Neural progenitor cell (in vitro differentiated cells): ENCODE results near the gene UBE2O. TPM values are rescaled to one million over a fixed set of nuclear protein-coding genes. Genes with fewer than 3 reads are reported as not detected.
A peak's percentile ranks its signal among the peaks of the same experiment; 100 is the strongest.

Experiments
- DNase-seq: peaks from one replicate; pipeline ENCODE4 v3.0.0-alpha.2; 2016; ENCODE audit warnings: low spot score
- H2AFZ ChIP-seq: fragments of 200-600 bp; sonication (generic); replicated peaks from 2 replicates; pipeline ENCODE4 v1.6.1; 2016; ENCODE audit warnings: antibody characterized with exemption
- H3F3A ChIP-seq: fragments of 200-600 bp; sonication (generic); 2 replicates; pipeline ENCODE4 v1.6.1; 2016; ENCODE audit warnings: antibody characterized with exemption, low read depth
- H3K27ac ChIP-seq: fragments of 200-600 bp; sonication (generic); 2 replicates; pipeline ENCODE4 v1.5.1; 2016; ENCODE audit warnings: mild to moderate bottlenecking
- H3K27me3 ChIP-seq: fragments of 200-600 bp; sonication (generic); 2 replicates; pipeline ENCODE4 v1.6.1; 2016; ENCODE audit warnings: mild to moderate bottlenecking, moderate library complexity
- H3K36me3 ChIP-seq: fragments of 200-600 bp; sonication (generic); 2 replicates; pipeline ENCODE4 v1.5.1; 2016
- H3K4me1 ChIP-seq: fragments of 200-600 bp; sonication (generic); 2 replicates; pipeline ENCODE4 v1.6.1; 2016; ENCODE audit warnings: mixed run types
- H3K4me2 ChIP-seq: fragments of 200-600 bp; sonication (generic); 2 replicates; pipeline ENCODE4 v1.6.1; 2016
- H3K4me3 ChIP-seq: fragments of 200-600 bp; sonication (generic); 2 replicates; pipeline ENCODE4 v1.5.1; 2016
- H3K79me2 ChIP-seq: fragments of 200-600 bp; sonication (generic); 2 replicates; pipeline ENCODE4 v1.6.1; 2016; ENCODE audit warnings: low read depth
- H3K9ac ChIP-seq: fragments of 200-600 bp; sonication (generic); 2 replicates; pipeline ENCODE4 v1.6.1; 2016
- H3K9me3 ChIP-seq: fragments of 200-600 bp; sonication (generic); 2 replicates; pipeline ENCODE4 v1.5.1; 2016; ENCODE audit warnings: low read depth
- H4K20me1 ChIP-seq: fragments of 200-600 bp; sonication (generic); 2 replicates; pipeline ENCODE4 v1.6.1; 2016; ENCODE audit warnings: low read depth
- H3K27ac Mint-ChIP-seq: 3 replicates; pipeline ENCODE4 v1.8.0; 2021; ENCODE audit warnings: mixed read lengths
- H3K27me3 Mint-ChIP-seq: 2 replicates; pipeline ENCODE4 v1.8.0; 2022; ENCODE audit warnings: low read depth, mild to moderate bottlenecking, inconsistent platforms, moderate library complexity, mixed read lengths; ENCODE audit not compliant: insufficient read depth
- H3K36me3 Mint-ChIP-seq: 3 replicates; pipeline ENCODE4 v1.8.0; 2021; ENCODE audit warnings: mixed read lengths
- H3K4me1 Mint-ChIP-seq: 3 replicates; pipeline ENCODE4 v1.8.0; 2021; ENCODE audit warnings: mixed read lengths
- H3K4me3 Mint-ChIP-seq: 3 replicates; pipeline ENCODE4 v1.8.0; 2021; ENCODE audit warnings: mild to moderate bottlenecking, moderate library complexity, mixed read lengths
- H3K9me3 Mint-ChIP-seq: 3 replicates; pipeline ENCODE4 v1.8.0; 2020; ENCODE audit warnings: mixed read lengths
- CTCF ChIP-seq: fragments of 200-600 bp; sonication (generic); IDR thresholded peaks from 2 replicates; pipeline ENCODE4 v1.5.1; 2017; ENCODE audit warnings: antibody characterized with exemption, mild to moderate bottlenecking
- EZH2 ChIP-seq: fragments of 200-600 bp; sonication (generic); IDR thresholded peaks from 2 replicates; pipeline ENCODE4 v1.6.1; 2017; ENCODE audit warnings: antibody characterized with exemption, mild to moderate bottlenecking, moderate library complexity
- EZH2phosphoT487 ChIP-seq: fragments of 200-600 bp; sonication (generic); IDR thresholded peaks from 2 replicates; pipeline ENCODE4 v1.6.1; 2017; ENCODE audit warnings: antibody characterized with exemption
- total RNA-seq: library from RNA; depleted of rRNA; stranded (reverse); fragments of >200 nt; gene quantifications from 2 replicates; pipeline ENCODE4 v1.2.3, GENCODE V29; 2015; ENCODE audit warnings: low replicate concordance

UBE2O gene
- total RNA-seq, 1 donor from 2014 or later: 20.6 TPM

GRCh38 chr17:76379646-76380376 lies 73.1 kb downstream of the UBE2O start:
- no peak overlapping the region for H3K4me2 ChIP-seq
- H3K36me3 ChIP-seq: no peaks in the 10 kb centered on the region
- H3F3A ChIP-seq: peaks cover 38% of the 10 kb centered on the region
- peaks cover 29% of the 10 kb centered on the region for H3K27me3 ChIP-seq
- H3K9me3 Mint-ChIP-seq: peaks cover 8% of the 10 kb centered on the region
- peaks cover 52% of the 10 kb centered on the region for H3K4me1 Mint-ChIP-seq
- peaks cover 22% of the 10 kb centered on the region for H3K4me1 ChIP-seq
- H3K27ac ChIP-seq: no peak overlapping the region
- no peak overlapping the region for H2AFZ ChIP-seq
- H4K20me1 ChIP-seq: no peaks in the 10 kb centered on the region
- H3K4me3 ChIP-seq: no peak overlapping the region
- peaks cover 10% of the 10 kb centered on the region for H3K27me3 Mint-ChIP-seq
- H3K79me2 ChIP-seq: no peaks in the 10 kb centered on the region
- no peak for TF ChIP-seq EZH2phosphoT487
- TF ChIP-seq CTCF: no peak
- no peak for TF ChIP-seq EZH2
- DNase-seq: no peak
- no peaks in the 10 kb centered on the region for H3K9me3 ChIP-seq
- H3K27ac Mint-ChIP-seq: peak overlapping the region; percentile 58
- peaks cover 18% of the 10 kb centered on the region for H3K36me3 Mint-ChIP-seq
- peak overlapping the region; percentile 39 for H3K4me3 Mint-ChIP-seq
- H3K9ac ChIP-seq: no peak overlapping the region

GRCh38 chr17:76379275-76379641 lies 73.7 kb downstream of the UBE2O start:
- no peak overlapping the region for H3K4me2 ChIP-seq
- H2AFZ ChIP-seq: no peak overlapping the region
- peaks cover 54% of the 10 kb centered on the region for H3K4me1 Mint-ChIP-seq
- peaks cover 18% of the 10 kb centered on the region for H3K36me3 Mint-ChIP-seq
- H3K27ac Mint-ChIP-seq: peak overlapping the region; percentile 42
- H4K20me1 ChIP-seq: no peaks in the 10 kb centered on the region
- H3K27me3 Mint-ChIP-seq: peaks cover 10% of the 10 kb centered on the region
- no peak overlapping the region for H3K4me3 ChIP-seq
- H3F3A ChIP-seq: peaks cover 35% of the 10 kb centered on the region
- H3K79me2 ChIP-seq: no peaks in the 10 kb centered on the region
- H3K9ac ChIP-seq: no peak overlapping the region
- peak overlapping the region; percentile 39 for H3K4me3 Mint-ChIP-seq
- peaks cover 24% of the 10 kb centered on the region for H3K27me3 ChIP-seq
- H3K4me1 ChIP-seq: peaks cover 22% of the 10 kb centered on the region
- peaks cover 8% of the 10 kb centered on the region for H3K9me3 Mint-ChIP-seq
- no peak overlapping the region for H3K27ac ChIP-seq
- no peaks in the 10 kb centered on the region for H3K9me3 ChIP-seq
- H3K36me3 ChIP-seq: no peaks in the 10 kb centered on the region
- TF ChIP-seq EZH2: no peak
- no peak for TF ChIP-seq CTCF
- TF ChIP-seq EZH2phosphoT487: no peak
- DNase-seq: no peak

GRCh38 chr17:76378548-76379274 lies 74.2 kb downstream of the UBE2O start:
- H3K27me3 Mint-ChIP-seq: peaks cover 9% of the 10 kb centered on the region
- no peak overlapping the region for H3K4me2 ChIP-seq
- no peak for TF ChIP-seq EZH2
- TF ChIP-seq CTCF: no peak
- no peak for TF ChIP-seq EZH2phosphoT487
- H3K4me1 ChIP-seq: peaks cover 24% of the 10 kb centered on the region
- no peak overlapping the region for H3K27ac ChIP-seq
- H3K4me3 Mint-ChIP-seq: no peak overlapping the region
- peaks cover 8% of the 10 kb centered on the region for H3K9me3 Mint-ChIP-seq
- H3K79me2 ChIP-seq: no peaks in the 10 kb centered on the region
- H3K4me1 Mint-ChIP-seq: peaks cover 58% of the 10 kb centered on the region
- H3K36me3 Mint-ChIP-seq: peaks cover 18% of the 10 kb centered on the region
- no peak overlapping the region for H2AFZ ChIP-seq
- H3F3A ChIP-seq: peaks cover 37% of the 10 kb centered on the region
- peaks cover 18% of the 10 kb centered on the region for H3K27me3 ChIP-seq
- H3K27ac Mint-ChIP-seq: peak overlapping the region; percentile 72
- DNase-seq: no peak
- H3K36me3 ChIP-seq: no peaks in the 10 kb centered on the region
- H4K20me1 ChIP-seq: no peaks in the 10 kb centered on the region
- no peak overlapping the region for H3K9ac ChIP-seq
- no peak overlapping the region for H3K4me3 ChIP-seq
- no peaks in the 10 kb centered on the region for H3K9me3 ChIP-seq
